ENCODE results near the gene POLR1A. TPM values are rescaled to one million over a fixed set of nuclear protein-coding genes. Genes with fewer than 3 reads are reported as not detected.

The POLR1A gene
- total RNA-seq, 2 experiments from 2014 or later = 38.1 to 45.5 TPM

GRCh38 chr2:86074256-86074655, 31.4 kb downstream of the POLR1A start:
- intact Hi-C loops (cut with DNase I, micrococcal nuclease) = loop anchor here in 1 of 2 experiments (10.0 kb wide), 1 partner anchor 349 kb away; no protein-coding TSS in a partner anchor
- Mint-ChIP-seq H3K4me3 (no peak overlapping the region), H3K27me3 (no peaks in the 10 kb centered on the region), H3K36me3 (ENCODE audit: low read depth) (peaks cover 62% of the 10 kb centered on the region), H3K27ac (no peak overlapping the region), H3K4me1 (peaks cover 6% of the 10 kb centered on the region), H3K9me3 (ENCODE audit: low read depth) (no peaks in the 10 kb centered on the region)
- CTCF ChIA-PET = no interaction called here
- POLR2A ChIA-PET = no interaction called here
- DNase-seq (no peak), ATAC-seq (no peak)

DNA sequence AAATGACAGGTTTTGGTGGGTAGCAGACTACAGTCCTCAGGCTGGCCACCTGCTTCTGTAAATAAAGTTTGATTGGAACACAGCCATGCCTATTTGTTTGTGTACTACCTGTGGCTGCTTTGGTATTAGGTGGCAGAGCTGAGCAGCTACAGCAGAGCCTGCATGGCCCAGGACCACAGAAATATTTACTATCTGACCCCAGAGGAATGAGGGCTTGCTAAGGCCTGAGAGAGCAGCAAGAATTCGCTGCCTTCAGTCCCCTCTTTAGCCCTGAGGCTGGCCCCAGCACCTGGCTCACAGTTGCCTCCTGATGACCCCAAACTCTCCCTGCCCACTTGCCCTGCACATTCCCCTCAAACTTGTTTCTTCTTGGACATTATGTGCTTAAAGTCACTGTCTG, 32.5 kb downstream of the POLR1A start:
- intact Hi-C loops (cut with DNase I, micrococcal nuclease) = loop anchor here in 1 of 2 experiments (10.0 kb wide), 1 partner anchor 348 kb away; no protein-coding TSS in a partner anchor
- POLR2A ChIA-PET = interaction anchor here (0.6 kb wide), 1 partner anchor 127 kb away, joined by 3 read pairs; no protein-coding TSS in a partner anchor
- H3K27ac Mint-ChIP-seq = no peak overlapping the region

DNA sequence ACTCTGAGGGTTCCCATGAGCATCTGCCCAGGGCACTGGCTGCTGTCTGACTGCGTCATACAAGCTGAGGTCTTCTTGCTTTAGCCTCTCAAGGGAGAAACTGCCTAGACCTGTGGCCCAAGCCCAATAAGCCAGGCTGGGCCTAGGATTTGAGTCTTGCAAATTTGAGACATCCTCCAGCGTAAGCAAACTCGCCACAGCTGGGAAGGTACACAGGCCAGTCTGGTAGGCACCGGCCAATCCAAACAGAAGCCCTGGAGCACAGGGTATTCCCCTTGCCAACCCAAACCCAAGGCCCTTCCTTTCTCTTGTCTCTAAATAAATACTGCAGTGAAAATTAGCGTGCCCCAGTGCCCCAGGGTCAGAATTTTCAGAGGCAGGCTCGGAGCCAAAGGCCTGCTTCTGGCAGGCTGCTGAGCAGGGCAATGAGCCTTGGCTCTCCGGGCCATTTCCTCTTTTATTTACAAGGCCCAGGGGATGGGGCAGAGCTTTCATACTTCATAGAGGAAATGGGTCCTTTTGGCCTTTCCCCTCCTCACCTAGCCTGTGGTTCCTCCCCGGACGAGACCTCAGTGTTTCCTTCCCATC, 33.3 kb downstream of the POLR1A start:
- Mint-ChIP-seq H3K4me3 (no peak overlapping the region), H3K4me1 (peaks cover 19% of the 10 kb centered on the region), H3K27me3 (no peaks in the 10 kb centered on the region), H3K9me3 (ENCODE audit: low read depth) (no peaks in the 10 kb centered on the region), H3K27ac (no peak overlapping the region), H3K36me3 (ENCODE audit: low read depth) (peaks cover 59% of the 10 kb centered on the region)
- intact Hi-C loops (cut with DNase I, micrococcal nuclease) = loop anchor here in 1 of 2 experiments (10.0 kb wide), 1 partner anchor 348 kb away; no protein-coding TSS in a partner anchor
- POLR2A ChIA-PET = interaction anchor here (0.6 kb wide), 1 partner anchor 126 kb away, joined by 3 read pairs; no protein-coding TSS in a partner anchor
- ATAC-seq (no peak), DNase-seq (no peak)
- CTCF ChIA-PET = no interaction called here

More for the DNA sequence above, 32.5 kb downstream of the POLR1A start:
- peaks cover 62% of the 10 kb centered on the region for H3K36me3 Mint-ChIP-seq (ENCODE audit: low read depth)
- ATAC-seq = no peak
- H3K27me3 Mint-ChIP-seq = no peaks in the 10 kb centered on the region
- H3K9me3 Mint-ChIP-seq (ENCODE audit: low read depth) = no peaks in the 10 kb centered on the region
- no peak for DNase-seq
- no peak overlapping the region for H3K4me3 Mint-ChIP-seq
- peaks cover 13% of the 10 kb centered on the region for H3K4me1 Mint-ChIP-seq
- CTCF ChIA-PET = interaction anchor here (0.6 kb wide), 2 partner anchors 45 to 263 kb away, joined by 3 to 4 read pairs; no protein-coding TSS in a partner anchor

- no peak overlapping the region for H3K4me3 Mint-ChIP-seq
- H3K27ac Mint-ChIP-seq = no peak overlapping the region
- ATAC-seq = no peak
- CTCF ChIA-PET = no interaction called here
- H3K27me3 Mint-ChIP-seq = no peaks in the 10 kb centered on the region
- peaks cover 24% of the 10 kb centered on the region for H3K4me1 Mint-ChIP-seq
- H3K36me3 Mint-ChIP-seq (ENCODE audit: low read depth) = peaks cover 54% of the 10 kb centered on the region
- H3K9me3 Mint-ChIP-seq (ENCODE audit: low read depth) = no peaks in the 10 kb centered on the region
- intact Hi-C loops (cut with DNase I, micrococcal nuclease) = loop anchor here in 1 of 2 experiments (10.0 kb wide), 1 partner anchor 346 kb away; no protein-coding TSS in a partner anchor
- POLR2A ChIA-PET = no interaction called here
- no peak for DNase-seq
Measured at GRCh38 chr2:86070868-86071267, 34.8 kb downstream of the POLR1A start.

DNA sequence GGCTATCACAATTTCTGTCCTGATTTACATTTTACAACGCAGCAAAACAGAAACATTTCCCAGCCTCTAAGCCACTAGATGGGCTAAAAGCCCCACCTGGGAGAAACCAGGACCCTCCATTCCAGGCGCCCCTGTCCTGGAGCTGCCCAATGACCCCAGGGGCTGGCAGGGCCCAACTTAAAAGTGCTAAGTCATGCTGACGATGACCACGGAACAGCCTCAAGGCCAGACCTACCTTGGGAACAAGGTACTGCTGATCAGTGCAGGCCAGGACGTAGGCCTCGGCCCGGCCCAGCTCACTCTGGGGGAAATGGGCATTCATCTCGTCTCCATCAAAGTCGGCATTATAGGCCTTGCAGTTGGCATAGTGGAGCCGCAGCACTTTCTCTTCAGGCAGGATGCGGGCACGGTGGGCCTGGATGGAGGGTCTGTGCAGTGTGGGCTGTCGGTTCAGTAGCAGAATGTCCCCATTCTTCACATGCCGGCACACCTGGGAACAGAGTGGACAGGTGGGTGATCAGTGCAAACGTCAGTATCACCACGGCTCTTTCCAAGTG, 35.8 kb downstream of the POLR1A start:
- DNase-seq (no peak), ATAC-seq (no peak)
- Mint-ChIP-seq H3K36me3 (ENCODE audit: low read depth) (peaks cover 64% of the 10 kb centered on the region), H3K4me3 (no peak overlapping the region), H3K9me3 (ENCODE audit: low read depth) (no peaks in the 10 kb centered on the region), H3K4me1 (peaks cover 24% of the 10 kb centered on the region), H3K27ac (no peak overlapping the region), H3K27me3 (no peaks in the 10 kb centered on the region)
- ChIA-PET POLR2A (no interaction called here), CTCF (no interaction called here)
- intact Hi-C loops (cut with DNase I, micrococcal nuclease) = loop anchor here in 1 of 2 experiments (10.0 kb wide), 1 partner anchor 345 kb away; no protein-coding TSS in a partner anchor

DNA sequence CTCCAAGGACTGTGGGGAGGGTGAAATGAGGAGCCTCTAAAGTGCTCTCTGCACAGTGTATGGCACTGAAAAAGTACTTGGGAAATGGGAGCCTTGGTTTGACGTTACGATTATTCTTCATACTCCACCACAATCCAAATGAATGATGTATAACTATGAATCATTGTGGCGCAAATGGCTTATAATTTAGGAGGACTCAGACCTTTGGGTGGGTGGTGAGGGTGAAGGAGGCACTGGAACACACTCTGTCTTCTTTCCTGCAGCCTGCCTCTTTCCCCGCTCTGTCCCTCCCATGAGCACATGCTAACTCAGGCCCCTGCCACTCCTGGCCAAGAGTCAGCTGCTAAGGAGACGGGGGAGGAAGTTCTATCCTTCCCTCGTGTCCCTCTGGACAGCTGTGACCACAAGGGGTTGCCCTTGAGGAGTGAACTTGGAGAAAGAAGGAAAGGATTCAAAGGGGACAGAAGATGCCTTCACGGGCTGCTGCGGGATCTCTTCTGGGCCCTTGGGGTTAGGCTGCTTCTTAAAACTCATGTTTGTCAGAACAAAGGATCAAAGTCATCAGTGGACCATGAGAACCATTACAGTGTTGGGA, 36.5 kb downstream of the POLR1A start:
- H3K4me1 Mint-ChIP-seq = peaks cover 24% of the 10 kb centered on the region
- H3K36me3 Mint-ChIP-seq (ENCODE audit: low read depth) = peaks cover 71% of the 10 kb centered on the region
- H3K27me3 Mint-ChIP-seq = no peaks in the 10 kb centered on the region
- CTCF ChIA-PET = no interaction called here
- POLR2A ChIA-PET = no interaction called here
- no peak for DNase-seq
- ATAC-seq = no peak
- H3K9me3 Mint-ChIP-seq (ENCODE audit: low read depth) = no peaks in the 10 kb centered on the region
- no peak overlapping the region for H3K4me3 Mint-ChIP-seq
- H3K27ac Mint-ChIP-seq = no peak overlapping the region
- intact Hi-C loops (cut with DNase I, micrococcal nuclease) = no loop called here

DNA sequence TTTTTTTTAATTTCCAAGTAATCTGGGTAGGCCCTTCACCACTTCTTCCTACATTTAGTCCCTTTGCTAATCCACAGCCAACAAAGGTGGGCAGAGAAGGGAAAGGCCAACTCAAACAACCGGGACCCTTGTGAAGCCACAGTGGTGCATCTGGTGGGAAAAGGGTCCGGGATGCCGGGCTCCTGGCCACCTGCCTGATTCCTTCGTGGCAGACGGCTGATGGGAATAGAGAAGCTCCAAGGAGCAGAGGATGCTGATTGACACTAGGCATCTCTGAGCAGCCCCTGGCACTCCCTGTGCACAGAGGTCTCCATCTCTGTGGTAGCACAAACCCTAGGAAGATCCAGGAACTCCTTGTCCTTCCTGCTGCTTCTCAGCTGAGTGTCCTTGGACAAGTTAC, 37.0 kb downstream of the POLR1A start:
- DNase-seq = no peak
- H3K27ac Mint-ChIP-seq = no peak overlapping the region
- no peak overlapping the region for H3K4me3 Mint-ChIP-seq
- H3K4me1 Mint-ChIP-seq = peaks cover 24% of the 10 kb centered on the region
- intact Hi-C loops (cut with DNase I, micrococcal nuclease) = no loop called here
- CTCF ChIA-PET = interaction anchor here (1.3 kb wide), 1 partner anchor 10 kb away, joined by 4 read pairs; no protein-coding TSS in a partner anchor
- POLR2A ChIA-PET = no interaction called here
- no peak for ATAC-seq
- H3K36me3 Mint-ChIP-seq (ENCODE audit: low read depth) = peaks cover 75% of the 10 kb centered on the region
- H3K27me3 Mint-ChIP-seq = no peaks in the 10 kb centered on the region
- no peaks in the 10 kb centered on the region for H3K9me3 Mint-ChIP-seq (ENCODE audit: low read depth)

DNA sequence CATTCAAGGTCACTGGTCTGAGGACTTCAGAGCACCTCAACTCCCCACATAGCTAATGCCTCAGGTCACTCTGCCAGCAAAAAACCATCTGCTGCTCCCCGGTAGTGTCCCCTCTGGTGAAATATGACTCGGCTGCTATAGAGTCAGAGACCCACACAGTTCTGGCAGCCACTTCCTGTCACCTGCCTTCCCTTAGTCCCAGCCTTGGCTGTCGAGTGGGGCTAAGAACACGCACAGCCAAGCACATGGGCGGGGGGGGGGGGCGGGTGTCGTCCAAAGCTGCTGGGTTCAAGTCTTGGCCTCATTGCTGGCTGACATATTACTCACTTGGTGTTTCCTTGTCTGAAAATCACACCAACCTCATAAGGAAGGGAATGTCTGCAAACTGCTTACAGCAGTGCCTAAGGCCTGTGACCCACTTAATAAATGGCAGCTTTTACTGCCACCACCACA, 37.5 kb downstream of the POLR1A start:
- Mint-ChIP-seq H3K4me3 (no peak overlapping the region), H3K9me3 (ENCODE audit: low read depth) (no peaks in the 10 kb centered on the region), H3K4me1 (peaks cover 24% of the 10 kb centered on the region), H3K27me3 (no peaks in the 10 kb centered on the region), H3K36me3 (ENCODE audit: low read depth) (peaks cover 75% of the 10 kb centered on the region), H3K27ac (peak overlapping the region; percentile 47)
- POLR2A ChIA-PET = no interaction called here
- CTCF ChIA-PET = interaction anchor here (0.6 to 1.5 kb wide), 4 partner anchors 9 to 339 kb away, joined by 3 to 5 read pairs (median 4); no protein-coding TSS in a partner anchor
- DNase-seq (peak; percentile 63), ATAC-seq (peak; percentile 98)
- intact Hi-C loops (cut with DNase I, micrococcal nuclease) = no loop called here

DNA sequence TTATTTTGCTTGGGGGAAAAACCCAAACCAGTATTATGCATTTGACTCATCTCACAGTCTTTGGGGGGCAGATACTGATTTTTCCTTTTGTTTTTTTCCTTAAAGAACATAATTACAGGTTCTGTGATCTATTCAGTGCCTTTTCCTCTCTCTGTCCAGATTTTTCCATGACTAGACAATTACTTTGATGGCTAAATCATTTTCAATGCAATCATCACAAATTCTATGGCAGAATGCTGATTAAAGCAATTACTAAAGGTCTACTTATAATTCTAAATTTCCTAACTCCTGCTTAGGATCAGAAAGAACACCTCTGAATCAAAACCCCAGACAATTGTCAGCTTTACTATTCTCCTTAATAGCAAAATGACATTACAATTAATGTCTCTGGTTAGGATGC, 38.8 kb downstream of the POLR1A start:
- H3K4me3 Mint-ChIP-seq = no peak overlapping the region
- no peak overlapping the region for H3K27ac Mint-ChIP-seq
- CTCF ChIA-PET = interaction anchor here (0.7 to 1.5 kb wide), 4 partner anchors 32 to 338 kb away, joined by 3 to 5 read pairs (median 3); no protein-coding TSS in a partner anchor
- H3K27me3 Mint-ChIP-seq = no peaks in the 10 kb centered on the region
- POLR2A ChIA-PET = no interaction called here
- DNase-seq (no peak), ATAC-seq (no peak)
- H3K9me3 Mint-ChIP-seq (ENCODE audit: low read depth) = no peaks in the 10 kb centered on the region
- peaks cover 24% of the 10 kb centered on the region for H3K4me1 Mint-ChIP-seq
- intact Hi-C loops (cut with DNase I, micrococcal nuclease) = no loop called here
- peaks cover 77% of the 10 kb centered on the region for H3K36me3 Mint-ChIP-seq (ENCODE audit: low read depth)

DNA sequence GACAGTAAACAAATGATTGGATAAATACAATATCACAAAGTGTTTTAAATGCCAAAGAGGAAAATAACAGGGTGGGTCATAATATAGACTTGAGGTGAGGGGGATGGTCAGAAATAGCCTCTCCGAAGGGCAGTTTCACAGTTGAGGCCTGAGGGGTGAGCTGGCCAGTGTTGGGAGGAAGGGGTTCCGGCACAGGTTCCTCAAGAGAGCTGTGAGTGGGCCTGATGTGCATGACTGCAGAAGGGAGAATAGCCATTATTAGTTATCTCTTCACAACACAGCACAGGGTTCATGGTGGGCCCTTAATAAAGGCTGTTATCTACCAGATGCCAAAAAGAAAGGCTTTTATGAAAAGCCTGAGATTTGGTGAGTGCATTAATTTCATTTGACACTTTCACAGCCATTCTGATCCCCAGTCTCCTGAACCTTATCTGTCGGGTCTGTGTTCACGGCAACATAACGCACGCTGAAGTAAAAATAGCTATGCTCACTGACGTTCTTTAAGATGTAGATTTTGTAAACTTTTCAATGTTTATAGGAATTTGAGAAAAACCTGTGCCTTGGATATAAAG, 39.6 kb downstream of the POLR1A start:
- H3K27ac Mint-ChIP-seq = no peak overlapping the region
- ATAC-seq = no peak
- peaks cover 76% of the 10 kb centered on the region for H3K36me3 Mint-ChIP-seq (ENCODE audit: low read depth)
- intact Hi-C loops (cut with DNase I, micrococcal nuclease) = no loop called here
- no peak overlapping the region for H3K4me3 Mint-ChIP-seq
- H3K27me3 Mint-ChIP-seq = no peaks in the 10 kb centered on the region
- ChIA-PET POLR2A (no interaction called here), CTCF (no interaction called here)
- peaks cover 24% of the 10 kb centered on the region for H3K4me1 Mint-ChIP-seq
- no peak for DNase-seq
- H3K9me3 Mint-ChIP-seq (ENCODE audit: low read depth) = no peaks in the 10 kb centered on the region

- Mint-ChIP-seq H3K9me3 (ENCODE audit: low read depth) (no peaks in the 10 kb centered on the region), H3K4me3 (no peak overlapping the region), H3K27me3 (no peaks in the 10 kb centered on the region), H3K4me1 (peaks cover 24% of the 10 kb centered on the region), H3K36me3 (ENCODE audit: low read depth) (peaks cover 76% of the 10 kb centered on the region), H3K27ac (no peak overlapping the region)
- POLR2A ChIA-PET = no interaction called here
- ATAC-seq (no peak), DNase-seq (no peak)
- CTCF ChIA-PET = no interaction called here
- intact Hi-C loops (cut with DNase I, micrococcal nuclease) = no loop called here
Measured at GRCh38 chr2:86065512-86065911, 40.2 kb downstream of the POLR1A start.

Data from activated CD4-positive, alpha-beta T cell treated with anti-CD3 and anti-CD28 coated beads for 36 hours (primary cell).